SK-N-SH treated with all-trans-retinoic acid at 6 μM for 48 hours (cell line): ENCODE measurements around the gene TEX35.

Source experiments
- ARNTL ChIP-seq: fragments of 450-650 bp; formaldehyde crosslinking; IDR thresholded peaks from 2 replicates; pipeline ENCODE4 v1.5.0; 2020; ENCODE audit warnings: low read depth, mild to moderate bottlenecking, moderate library complexity, borderline replicate concordance
- BACH2 ChIP-seq: fragments of 250-450 bp; sonication (Bioruptor Pico); IDR thresholded peaks from 2 replicates; pipeline ENCODE4 v1.9.0; 2021; ENCODE audit warnings: mild to moderate bottlenecking, borderline replicate concordance
- PATZ1 ChIP-seq: fragments of 250-450 bp; sonication (Bioruptor Pico); IDR thresholded peaks from 2 replicates; pipeline ENCODE4 v1.8.0; 2020; ENCODE audit warnings: mild to moderate bottlenecking, moderate library complexity, borderline replicate concordance
- PPARA ChIP-seq: fragments of 250-450 bp; sonication (Bioruptor Pico); IDR thresholded peaks from 2 replicates; pipeline ENCODE4 v1.5.0; 2020; ENCODE audit warnings: mild to moderate bottlenecking, borderline replicate concordance
- TOX ChIP-seq: fragments of 250-450 bp; sonication (Bioruptor Pico); IDR thresholded peaks from 2 replicates; pipeline ENCODE4 v1.8.0; 2021; ENCODE audit warnings: mild to moderate bottlenecking, moderate library complexity, borderline replicate concordance
- ZC3H10 ChIP-seq: fragments of 250-450 bp; sonication (Bioruptor Pico); IDR thresholded peaks from 2 replicates; pipeline ENCODE4 v1.5.1; 2021; ENCODE audit warnings: mild to moderate bottlenecking, moderate library complexity
- ZFP3 ChIP-seq: fragments of 250-450 bp; sonication (Bioruptor Pico); IDR thresholded peaks from 2 replicates; pipeline ENCODE4 v1.5.0; 2020; ENCODE audit warnings: mild to moderate bottlenecking, moderate library complexity
- ZNF70 ChIP-seq: fragments of 450-650 bp; formaldehyde crosslinking; IDR thresholded peaks from 2 replicates; pipeline ENCODE4 v1.5.0; 2020; ENCODE audit warnings: mild to moderate bottlenecking, moderate library complexity
- TF ChIP-seq, protein P1 (sequence below): fragments of 250-450 bp; sonication (Bioruptor Pico); IDR thresholded peaks from 2 replicates; pipeline ENCODE4 v1.5.1; 2021; ENCODE audit warnings: mild to moderate bottlenecking, moderate library complexity

- TF ChIP-seq, protein P1, sequence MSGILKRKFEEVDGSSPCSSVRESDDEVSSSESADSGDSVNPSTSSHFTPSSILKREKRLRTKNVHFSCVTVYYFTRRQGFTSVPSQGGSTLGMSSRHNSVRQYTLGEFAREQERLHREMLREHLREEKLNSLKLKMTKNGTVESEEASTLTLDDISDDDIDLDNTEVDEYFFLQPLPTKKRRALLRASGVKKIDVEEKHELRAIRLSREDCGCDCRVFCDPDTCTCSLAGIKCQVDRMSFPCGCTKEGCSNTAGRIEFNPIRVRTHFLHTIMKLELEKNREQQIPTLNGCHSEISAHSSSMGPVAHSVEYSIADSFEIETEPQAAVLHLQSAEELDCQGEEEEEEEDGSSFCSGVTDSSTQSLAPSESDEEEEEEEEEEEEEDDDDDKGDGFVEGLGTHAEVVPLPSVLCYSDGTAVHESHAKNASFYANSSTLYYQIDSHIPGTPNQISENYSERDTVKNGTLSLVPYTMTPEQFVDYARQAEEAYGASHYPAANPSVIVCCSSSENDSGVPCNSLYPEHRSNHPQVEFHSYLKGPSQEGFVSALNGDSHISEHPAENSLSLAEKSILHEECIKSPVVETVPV (CRISPR knock-in tag) = no peak
- TF ChIP-seq ARNTL (CRISPR knock-in tag) (no peak), ZFP3 (CRISPR knock-in tag) (no peak), BACH2 (no peak), ZNF70 (CRISPR knock-in tag) (no peak), PATZ1 (CRISPR knock-in tag) (no peak), PPARA (CRISPR knock-in tag) (no peak), TOX (no peak), ZC3H10 (CRISPR knock-in tag) (no peak)
These were observed 26.5 kb upstream of the TEX35 start for GRCh38 chr1:178486100-178487069.
